ENCODE measurements around the gene TMEM178B.

Gene TMEM178B

GRCh38 chr7:141444961-141445360 lies 371.1 kb downstream of the TMEM178B start:
- DNase-seq = no peak

- no peak for DNase-seq
Observed at GRCh38 chr7:141451232-141451631, 377.4 kb downstream of the TMEM178B start.

DNA sequence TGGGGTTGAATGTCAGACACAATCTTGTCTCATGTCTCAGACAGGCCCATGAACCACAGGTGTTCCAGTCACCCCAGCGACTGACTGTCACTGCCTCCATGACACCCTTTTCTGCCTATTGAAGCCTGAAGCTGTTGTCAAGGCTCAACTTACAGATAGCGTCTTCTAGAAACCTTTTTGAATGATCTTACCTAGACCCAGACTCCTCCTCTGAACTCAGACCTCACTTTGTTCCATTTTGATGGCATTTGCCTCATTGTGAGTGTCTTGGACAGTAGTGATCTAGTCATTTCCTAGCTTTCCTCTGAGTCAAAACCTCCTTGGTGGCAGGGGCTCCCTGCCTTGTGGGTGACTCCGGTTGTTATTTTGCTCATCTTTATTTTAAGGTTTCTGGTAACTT lies 379.0 kb downstream of the TMEM178B start:
- DNase-seq = no peak

DNA sequence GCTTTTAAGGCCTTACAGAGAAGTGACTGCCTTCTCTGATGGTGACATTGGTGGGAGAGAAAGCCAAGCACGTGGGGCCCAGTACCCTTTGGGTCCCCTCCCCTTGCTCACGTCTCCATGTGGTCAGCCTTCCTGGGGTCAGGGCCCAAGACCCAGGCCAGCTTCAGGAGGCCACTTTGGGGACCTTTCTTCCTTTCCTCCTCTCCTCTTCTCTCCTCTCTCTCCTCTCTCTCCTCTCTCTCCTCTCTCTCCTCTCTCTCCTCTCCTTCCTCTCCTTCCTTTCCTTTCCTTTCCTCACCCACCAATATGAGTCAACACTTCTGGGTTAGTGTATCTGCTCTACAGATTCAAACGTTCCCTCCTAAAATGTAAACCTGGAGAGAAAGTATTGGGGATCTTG lies 380.5 kb downstream of the TMEM178B start:
- no peak for DNase-seq

DNA sequence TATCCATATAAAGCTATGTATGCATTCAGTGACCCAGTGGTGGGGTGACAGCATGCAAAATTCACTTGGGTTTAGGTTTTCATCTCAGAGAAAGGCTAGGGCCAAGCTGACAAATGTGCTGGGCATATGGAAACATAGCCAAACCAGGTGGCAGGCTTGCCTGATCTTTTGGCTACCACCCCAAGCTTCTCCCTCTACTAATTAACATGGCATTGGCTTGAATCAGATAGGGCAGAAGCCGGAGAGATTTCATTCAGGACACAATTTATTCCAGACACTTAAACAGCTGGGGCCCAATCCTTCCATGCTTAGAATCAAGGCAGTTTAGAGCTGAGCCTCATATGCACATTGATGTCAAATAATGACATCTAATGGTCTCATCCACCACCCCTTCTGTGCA lies 381.9 kb downstream of the TMEM178B start:
- no peak for DNase-seq

DNA sequence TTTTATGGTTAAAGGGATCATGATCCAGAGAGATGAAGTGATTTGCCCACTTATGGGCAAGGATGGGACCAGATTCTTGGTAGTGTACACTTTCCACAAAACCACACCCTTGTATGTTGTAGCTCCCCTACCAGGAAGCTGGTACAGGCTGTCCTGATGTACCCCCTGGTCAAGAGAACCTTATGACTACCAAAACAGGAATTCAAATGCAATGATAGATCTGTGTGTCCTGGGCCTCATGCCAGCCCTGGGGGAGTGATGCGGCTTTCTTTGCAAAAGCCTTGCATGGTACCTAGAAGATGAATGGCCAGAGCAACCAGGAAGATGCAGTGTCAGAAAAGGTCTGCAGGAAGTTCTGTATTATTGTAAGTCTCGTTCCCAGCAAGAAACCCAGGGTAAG lies 382.4 kb downstream of the TMEM178B start:
- DNase-seq = no peak

DNA sequence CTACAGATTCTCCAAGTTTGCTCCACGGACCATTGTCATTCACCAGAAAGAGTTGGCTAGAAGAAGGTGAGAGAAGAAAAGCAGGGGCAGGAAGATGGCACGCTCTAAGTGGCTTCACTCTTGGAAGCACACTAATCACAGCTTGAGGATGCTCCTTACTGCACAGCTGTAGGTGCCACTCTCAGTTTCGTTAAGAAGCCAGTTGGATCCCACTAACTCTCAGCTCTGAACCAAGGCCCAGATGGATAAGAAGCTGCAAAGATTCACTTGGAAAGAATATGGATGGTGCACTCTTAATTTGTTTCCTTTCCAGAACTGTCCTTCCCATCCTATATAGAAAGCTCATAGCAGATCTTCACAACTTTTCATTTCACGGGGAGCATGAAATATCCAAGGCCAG lies 382.8 kb downstream of the TMEM178B start:
- DNase-seq = no peak

DNA sequence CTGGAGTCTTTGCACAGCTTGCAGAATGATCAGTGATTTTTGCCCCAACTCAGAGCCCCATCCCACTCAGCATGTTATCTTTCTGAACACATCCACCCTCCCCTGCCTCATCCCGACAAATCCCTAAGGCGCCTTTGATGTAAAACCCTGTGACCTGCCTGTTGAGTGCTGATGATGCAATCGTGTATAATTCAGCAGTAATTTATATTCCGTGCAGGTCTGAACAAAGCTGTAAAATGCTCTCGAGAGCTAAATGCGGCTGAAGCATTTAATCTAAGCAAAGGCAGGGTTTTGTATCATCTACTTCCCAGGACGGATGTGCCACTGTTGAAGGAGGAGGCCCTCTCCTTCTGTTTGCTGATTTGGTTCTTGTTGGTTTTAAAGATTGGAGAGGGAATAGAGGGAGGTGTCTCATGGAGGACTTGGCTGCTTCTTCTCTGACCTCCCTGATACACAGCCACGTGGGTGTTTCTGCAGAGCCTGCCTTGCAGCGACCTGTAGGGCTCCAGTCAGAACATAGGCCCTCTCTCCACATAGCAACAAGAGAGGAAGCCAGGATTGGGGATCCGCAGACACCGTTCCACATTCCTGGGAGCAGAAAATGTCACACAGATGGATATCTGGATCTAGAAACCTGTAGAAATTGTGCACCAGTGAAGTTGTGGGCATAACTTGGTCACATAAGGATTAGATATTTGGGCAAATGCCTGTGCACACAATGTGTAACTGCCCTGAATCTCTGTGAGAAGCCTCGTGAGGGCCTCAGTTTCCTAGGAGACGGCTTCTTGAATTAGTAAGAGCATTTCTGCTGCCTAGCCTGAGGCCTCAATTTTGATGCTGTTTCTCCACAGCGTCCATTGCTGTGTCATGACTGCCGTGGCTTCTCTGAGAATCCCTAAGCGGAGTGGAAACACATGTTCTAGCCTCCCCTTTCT lies 387.2 kb downstream of the TMEM178B start:
- DNase-seq = peak; percentile 79

DNA sequence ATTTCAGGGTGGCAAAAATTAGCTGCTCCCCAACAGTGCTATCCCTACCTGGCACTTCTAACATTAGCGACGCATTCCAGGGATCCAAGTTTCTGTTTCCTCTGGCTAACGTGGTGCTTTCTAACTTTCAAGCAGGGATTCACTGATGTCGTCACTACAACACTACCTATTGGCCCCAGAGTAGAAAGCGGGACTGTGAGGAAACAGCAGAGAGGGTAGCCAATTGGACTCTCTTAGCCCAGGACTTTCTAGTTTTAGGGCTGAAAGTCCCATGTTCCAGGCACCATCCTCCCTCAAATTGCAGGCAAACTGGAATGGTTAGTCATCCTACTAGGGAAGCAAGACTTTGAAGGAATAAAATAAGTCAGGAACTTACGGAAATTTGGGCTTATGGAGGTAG lies 388.1 kb downstream of the TMEM178B start:
- no peak for DNase-seq

DNA sequence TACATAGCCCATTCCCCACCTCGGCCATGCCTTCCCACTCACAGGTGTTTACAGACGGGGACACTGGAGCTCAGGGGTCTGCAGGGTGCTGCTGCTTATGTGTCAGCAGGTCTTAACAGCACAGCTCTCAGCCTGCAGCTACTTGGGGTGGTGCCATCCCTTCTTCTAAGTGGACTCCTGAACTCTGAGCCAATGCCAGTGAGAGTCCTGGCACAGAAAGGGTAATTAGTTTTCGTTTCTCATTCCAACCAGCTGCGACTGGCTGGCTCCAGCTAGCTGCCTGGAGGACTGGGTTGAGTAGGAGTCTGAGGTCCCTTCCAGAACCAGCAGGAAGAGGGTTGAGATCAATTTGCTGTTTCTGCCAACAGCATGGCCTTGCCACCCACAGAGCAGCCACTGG lies 389.1 kb downstream of the TMEM178B start:
- DNase-seq = no peak

DNA sequence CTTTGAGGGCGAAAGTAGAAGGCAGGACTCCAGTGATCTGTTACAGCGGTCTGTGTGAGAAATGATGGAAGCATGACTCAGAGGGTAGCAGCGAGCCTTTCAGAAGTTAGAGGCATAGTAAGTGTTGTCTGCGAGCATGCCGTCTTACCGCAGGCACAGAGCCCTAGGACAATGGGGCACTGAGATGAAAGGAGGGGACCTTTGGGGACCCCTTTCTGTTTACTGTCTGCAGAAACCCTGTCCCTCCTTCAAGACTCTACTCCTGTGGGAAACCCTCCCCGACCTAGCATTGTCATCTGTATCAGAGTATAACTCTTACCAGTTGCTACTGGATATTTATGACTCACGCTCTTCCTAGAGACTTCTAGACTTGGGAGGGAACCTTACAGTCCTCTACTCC lies 390.1 kb downstream of the TMEM178B start:
- no peak for DNase-seq

DNA sequence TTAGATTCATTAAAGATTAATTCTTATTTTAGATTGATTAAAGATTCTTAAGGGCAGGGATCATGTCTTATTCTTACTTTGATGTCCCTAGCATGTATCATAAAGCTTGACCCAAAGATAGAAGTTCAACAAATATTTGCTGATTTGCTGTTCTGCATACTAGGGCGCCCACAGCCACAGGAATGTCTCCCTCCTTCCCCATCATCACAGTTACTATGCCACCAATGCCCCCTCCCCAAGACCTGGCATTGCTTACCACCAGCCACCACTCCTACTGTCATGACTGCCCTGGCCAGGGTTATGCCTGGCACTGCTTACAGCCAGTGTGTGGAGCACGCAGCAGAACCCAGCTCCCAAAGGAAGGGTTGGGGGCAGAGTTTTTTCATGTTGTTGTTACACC lies 390.7 kb downstream of the TMEM178B start:
- DNase-seq = no peak

- no peak for DNase-seq
Observed at GRCh38 chr7:141466151-141466904, 392.5 kb downstream of the TMEM178B start.

GRCh38 chr7:141468341-141468740 lies 394.5 kb downstream of the TMEM178B start:
- DNase-seq = no peak

GRCh38 chr7:141475679-141476078 lies 401.8 kb downstream of the TMEM178B start:
- no peak for DNase-seq

- no peak for DNase-seq
Observed at GRCh38 chr7:141477865-141478264, 404.0 kb downstream of the TMEM178B start.

- DNase-seq = no peak
Observed at GRCh38 chr7:141478845-141479244, 405.0 kb downstream of the TMEM178B start.

DNA sequence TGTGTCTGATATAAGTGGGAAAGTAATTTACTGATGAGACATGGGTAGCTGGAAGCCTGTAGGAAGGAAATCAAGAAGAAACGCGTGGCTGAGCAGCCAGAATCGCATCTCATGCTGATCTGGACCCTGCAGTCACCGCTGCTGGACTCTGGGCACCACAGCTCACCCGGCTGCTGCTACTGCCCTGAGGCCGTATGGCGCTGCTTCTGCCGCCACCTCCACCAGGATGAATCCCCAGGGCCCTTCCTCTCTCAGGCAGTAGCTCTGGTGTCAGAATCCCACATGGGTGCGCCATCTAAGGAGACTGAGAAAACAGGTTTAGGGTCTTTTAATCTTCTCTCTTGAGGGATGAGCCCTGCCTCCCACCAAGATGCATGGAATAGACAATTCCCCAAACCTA lies 407.1 kb downstream of the TMEM178B start:
- no peak for DNase-seq

DNA sequence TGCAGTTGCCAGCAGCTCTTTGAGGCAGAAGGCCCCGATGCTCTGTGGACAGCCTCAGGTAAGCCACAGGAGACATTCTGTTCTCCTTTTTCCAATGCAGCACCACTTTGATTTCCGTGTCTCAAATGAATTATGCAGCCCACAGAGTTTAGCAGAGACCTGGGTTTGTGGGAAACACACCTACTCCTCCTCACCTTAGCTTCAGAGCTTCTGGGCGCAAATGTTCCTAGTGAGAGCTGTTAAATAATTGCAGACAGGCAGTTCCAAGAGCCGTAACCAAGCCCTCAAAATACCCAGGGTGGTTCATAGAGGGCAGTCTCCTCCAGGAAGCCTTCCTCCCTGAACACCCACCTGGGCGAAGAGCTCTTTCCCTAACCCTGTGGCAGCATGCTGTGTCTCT lies 408.1 kb downstream of the TMEM178B start:
- DNase-seq = no peak

DNA sequence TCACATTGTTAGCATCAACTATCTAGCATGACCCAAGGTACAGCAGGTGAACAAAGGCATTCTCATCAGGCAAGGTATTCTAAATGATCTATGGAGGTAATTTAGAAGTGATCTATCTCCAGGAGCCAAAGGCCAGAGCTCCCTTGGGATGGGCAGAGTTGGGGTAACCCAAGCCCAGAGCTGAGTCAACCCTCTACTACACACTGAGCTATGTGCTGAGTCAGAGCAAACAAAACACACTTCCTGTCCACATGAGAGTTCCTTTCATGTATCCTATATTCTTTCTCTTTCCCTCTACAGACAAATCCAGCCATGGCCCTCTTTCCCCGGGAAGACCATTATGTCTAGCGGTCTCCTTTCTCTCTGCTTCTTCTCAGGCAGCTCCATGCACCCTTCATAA lies 409.2 kb downstream of the TMEM178B start:
- DNase-seq = no peak

DNA sequence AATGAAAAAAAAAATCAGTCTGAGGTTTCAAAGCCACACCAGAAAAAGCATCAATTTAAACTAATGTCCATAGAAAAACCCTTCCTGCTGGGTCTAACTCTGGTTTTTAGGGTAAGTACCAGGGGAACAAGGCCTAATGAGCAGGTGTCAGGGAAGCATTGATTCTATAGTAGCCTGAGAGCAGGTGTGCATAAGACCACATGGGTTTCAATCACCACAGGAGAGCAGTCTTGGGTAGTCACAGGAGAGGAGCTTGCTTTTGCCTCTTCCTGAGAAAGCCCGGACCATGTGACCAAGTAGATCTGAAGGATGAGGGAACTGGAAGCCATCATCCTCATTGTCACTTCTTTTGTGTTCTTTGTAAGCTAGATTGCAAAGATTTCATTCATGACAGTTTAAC lies 411.0 kb downstream of the TMEM178B start:
- DNase-seq = no peak

DNA sequence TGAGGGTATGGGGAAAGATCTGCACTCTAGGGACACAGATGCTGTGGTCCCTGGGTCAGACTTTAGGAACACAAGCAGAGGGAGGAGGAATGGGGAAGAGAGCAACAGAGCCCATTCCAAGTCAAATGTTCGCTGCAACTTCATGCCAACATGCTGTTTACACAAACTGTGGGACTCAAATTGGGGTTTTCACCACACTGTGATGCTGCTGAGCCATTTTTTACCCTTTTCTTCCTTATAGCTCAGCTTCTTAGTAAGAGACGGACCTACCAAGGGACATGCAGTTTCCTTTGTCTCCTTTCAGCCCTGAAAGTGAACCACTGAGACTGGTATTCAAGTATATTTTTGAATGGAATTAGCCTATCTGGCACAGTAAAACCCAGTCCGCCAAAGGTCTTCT lies 413.1 kb downstream of the TMEM178B start:
- DNase-seq = no peak

- DNase-seq = no peak
Observed at GRCh38 chr7:141490474-141490873, 416.6 kb downstream of the TMEM178B start.

DNA sequence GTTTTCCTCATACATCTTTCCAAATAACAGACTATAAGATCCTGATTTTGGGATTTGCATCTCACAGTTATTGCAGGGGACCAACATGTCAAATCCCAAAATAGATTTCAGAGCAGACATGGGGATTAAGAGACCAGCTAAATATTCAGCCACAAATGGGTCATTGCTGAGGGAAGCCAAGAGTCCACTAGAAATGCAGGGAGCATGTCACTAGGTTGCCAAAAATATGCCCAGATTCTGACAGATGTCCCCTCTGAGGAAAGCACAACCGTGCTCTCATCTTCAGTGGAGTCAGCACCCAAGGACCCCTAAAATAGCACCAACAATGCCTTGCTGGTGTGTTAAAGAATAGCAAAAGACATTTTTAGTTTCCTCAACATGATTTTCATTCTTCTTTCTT lies 421.2 kb downstream of the TMEM178B start:
- no peak for DNase-seq
